BE2C (cell line): ENCODE measurements around the gene AGTR1.
A peak's percentile ranks its signal among the peaks of the same experiment; 100 is the strongest.

Experiments
- DNase-seq: peaks from one replicate; pipeline ENCODE4 v3.0.0-alpha.2; 2020
- H3K27me3 ChIP-seq: fragments of 250-450 bp; sonication (Bioruptor Pico); 2 replicates; pipeline ENCODE4 v1.5.1; 2020; ENCODE audit warnings: mild to moderate bottlenecking
- H3K36me3 ChIP-seq: fragments of 250-450 bp; sonication (Bioruptor Pico); 2 replicates; pipeline ENCODE4 v1.5.1; 2020; ENCODE audit warnings: mild to moderate bottlenecking
- H3K4me1 ChIP-seq: fragments of 250-450 bp; sonication (Bioruptor Pico); 2 replicates; pipeline ENCODE4 v1.5.1; 2020
- H3K4me3 ChIP-seq: 2 replicates; pipeline ENCODE4 v1.5.1; 2011; ENCODE audit warnings: low read depth, low read length
- H3K9me3 ChIP-seq: fragments of 250-450 bp; sonication (Bioruptor Pico); 2 replicates; pipeline ENCODE4 v1.5.1; 2020
- TF ChIP-seq, protein P1 (sequence below): IDR thresholded peaks from 2 replicates; pipeline ENCODE4 v1.5.1; 2012; ENCODE audit warnings: mild to moderate bottlenecking, low read depth, low read length

The AGTR1 gene

GRCh38 chr3:148659512-148659911, 38.2 kb upstream of the AGTR1 start:
- H3K4me3 ChIP-seq = no peak overlapping the region
- H3K4me1 ChIP-seq = no peaks in the 10 kb centered on the region
- TF ChIP-seq, protein P1, sequence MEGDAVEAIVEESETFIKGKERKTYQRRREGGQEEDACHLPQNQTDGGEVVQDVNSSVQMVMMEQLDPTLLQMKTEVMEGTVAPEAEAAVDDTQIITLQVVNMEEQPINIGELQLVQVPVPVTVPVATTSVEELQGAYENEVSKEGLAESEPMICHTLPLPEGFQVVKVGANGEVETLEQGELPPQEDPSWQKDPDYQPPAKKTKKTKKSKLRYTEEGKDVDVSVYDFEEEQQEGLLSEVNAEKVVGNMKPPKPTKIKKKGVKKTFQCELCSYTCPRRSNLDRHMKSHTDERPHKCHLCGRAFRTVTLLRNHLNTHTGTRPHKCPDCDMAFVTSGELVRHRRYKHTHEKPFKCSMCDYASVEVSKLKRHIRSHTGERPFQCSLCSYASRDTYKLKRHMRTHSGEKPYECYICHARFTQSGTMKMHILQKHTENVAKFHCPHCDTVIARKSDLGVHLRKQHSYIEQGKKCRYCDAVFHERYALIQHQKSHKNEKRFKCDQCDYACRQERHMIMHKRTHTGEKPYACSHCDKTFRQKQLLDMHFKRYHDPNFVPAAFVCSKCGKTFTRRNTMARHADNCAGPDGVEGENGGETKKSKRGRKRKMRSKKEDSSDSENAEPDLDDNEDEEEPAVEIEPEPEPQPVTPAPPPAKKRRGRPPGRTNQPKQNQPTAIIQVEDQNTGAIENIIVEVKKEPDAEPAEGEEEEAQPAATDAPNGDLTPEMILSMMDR = no peak
- no peaks in the 10 kb centered on the region for H3K9me3 ChIP-seq
- no peak for DNase-seq
- H3K27me3 ChIP-seq = peaks cover 12% of the 10 kb centered on the region
- no peaks in the 10 kb centered on the region for H3K36me3 ChIP-seq

DNA sequence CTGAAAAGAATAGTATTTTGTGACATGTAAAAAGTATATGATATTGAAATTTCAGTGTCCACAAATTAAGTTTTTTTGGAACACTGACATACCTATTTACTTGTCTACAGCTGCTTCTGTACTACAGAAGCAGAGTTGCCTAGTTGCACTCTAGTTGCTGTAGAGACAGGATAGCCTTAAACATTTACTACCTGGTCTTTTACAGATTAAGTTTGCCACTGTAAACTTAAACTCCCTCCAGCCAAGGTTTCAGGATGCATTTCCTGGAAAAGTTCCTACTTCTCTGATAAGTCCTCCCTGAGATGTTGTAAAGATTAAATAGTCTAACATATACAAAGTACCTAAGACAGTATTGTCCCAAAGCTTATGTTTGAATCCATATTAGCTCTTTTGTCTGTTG, 17.4 kb upstream of the AGTR1 start:
- DNase-seq = no peak
- TF ChIP-seq, protein P1 = no peak
- no peaks in the 10 kb centered on the region for H3K36me3 ChIP-seq
- H3K27me3 ChIP-seq = peaks cover 9% of the 10 kb centered on the region
- H3K9me3 ChIP-seq = no peaks in the 10 kb centered on the region
- no peak overlapping the region for H3K4me3 ChIP-seq
- H3K4me1 ChIP-seq = no peaks in the 10 kb centered on the region

DNA sequence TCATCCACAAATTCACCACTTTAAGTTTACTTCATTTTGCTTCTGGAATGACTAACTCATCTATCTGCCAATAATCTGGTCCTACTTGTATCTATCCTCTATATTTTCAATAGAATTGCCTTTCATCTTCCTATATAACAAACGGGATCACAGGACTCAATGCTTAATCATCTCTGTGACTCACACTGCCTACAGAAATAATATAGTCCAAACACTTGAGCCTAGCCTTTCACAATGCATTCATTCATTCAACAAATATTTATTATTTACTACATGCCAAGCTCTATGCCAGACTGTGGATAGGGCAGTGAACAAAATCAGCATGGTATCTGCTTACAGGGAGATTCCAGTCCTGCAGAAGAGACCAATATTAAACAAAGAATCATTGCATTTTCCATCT, 16.6 kb upstream of the AGTR1 start:
- no peaks in the 10 kb centered on the region for H3K4me1 ChIP-seq
- no peak for DNase-seq
- peaks cover 13% of the 10 kb centered on the region for H3K27me3 ChIP-seq
- H3K9me3 ChIP-seq = no peaks in the 10 kb centered on the region
- H3K4me3 ChIP-seq = no peak overlapping the region
- TF ChIP-seq, protein P1 = no peak
- no peaks in the 10 kb centered on the region for H3K36me3 ChIP-seq

GRCh38 chr3:148682997-148683396, 14.7 kb upstream of the AGTR1 start:
- TF ChIP-seq, protein P1 = no peak
- no peaks in the 10 kb centered on the region for H3K9me3 ChIP-seq

GRCh38 chr3:148694116-148694515, 3.6 kb upstream of the AGTR1 start:
- no peaks in the 10 kb centered on the region for H3K36me3 ChIP-seq
- TF ChIP-seq, protein P1 = no peak

More at GRCh38 chr3:148682997-148683396, 14.7 kb upstream of the AGTR1 start:
- DNase-seq = no peak
- Histone ChIP-seq H3K4me3 (no peak overlapping the region), H3K4me1 (no peaks in the 10 kb centered on the region), H3K36me3 (no peaks in the 10 kb centered on the region), H3K27me3 (peaks cover 13% of the 10 kb centered on the region)

GRCh38 chr3:148698190-148698810, 597 bp downstream of the AGTR1 start:
- no peaks in the 10 kb centered on the region for H3K36me3 ChIP-seq
- H3K27me3 ChIP-seq = peaks cover 61% of the 10 kb centered on the region
- H3K4me1 ChIP-seq = no peaks in the 10 kb centered on the region
- TF ChIP-seq, protein P1 = no peak
- no peak for DNase-seq
- peak overlapping the region; percentile 50 for H3K4me3 ChIP-seq
- H3K9me3 ChIP-seq = no peaks in the 10 kb centered on the region

More at GRCh38 chr3:148694116-148694515, 3.6 kb upstream of the AGTR1 start:
- Histone ChIP-seq H3K9me3 (no peaks in the 10 kb centered on the region), H3K4me3 (no peak overlapping the region), H3K27me3 (peaks cover 32% of the 10 kb centered on the region), H3K4me1 (no peaks in the 10 kb centered on the region)
- DNase-seq = no peak
